Mesenchymal stem cell (in vitro differentiated cells and primary cell): ENCODE data around the gene EPC2.

ENCODE experiments used
- DNase-seq: peaks from one replicate; pipeline ENCODE4 v3.0.0-alpha.2; 2013
- H2AFZ ChIP-seq: one replicate; pipeline ENCODE4 v1.6.1; 2013; ENCODE audit warnings: low read depth, mild to moderate bottlenecking, control low read depth, inconsistent platforms, low read length, moderate library complexity
- H2AK5ac ChIP-seq: 2 replicates; pipeline ENCODE4 v1.6.1; 2013; ENCODE audit warnings: low read length, moderate library complexity, mild to moderate bottlenecking, inconsistent platforms; ENCODE audit not compliant: severe bottlenecking
- H2BK120ac ChIP-seq: one replicate; pipeline ENCODE4 v1.6.1; 2013; ENCODE audit warnings: low read depth, mild to moderate bottlenecking, inconsistent platforms, low read length, moderate library complexity
- H2BK12ac ChIP-seq, 2 experiments: one replicate each; pipeline ENCODE4 v1.6.1; 2013; ENCODE audit warnings: inconsistent platforms in 2 of 2, low read length in 2 of 2, mild to moderate bottlenecking in 2 of 2, moderate library complexity in 2 of 2, control low read depth in 1 of 2
- H2BK15ac ChIP-seq: one replicate; pipeline ENCODE4 v1.6.1; 2013; ENCODE audit warnings: mild to moderate bottlenecking, low read depth, inconsistent platforms; ENCODE audit not compliant: poor library complexity, severe bottlenecking
- H2BK5ac ChIP-seq: 2 replicates; pipeline ENCODE4 v1.6.1; 2013; ENCODE audit warnings: low read depth, mild to moderate bottlenecking, low read length, control low read depth, inconsistent platforms; ENCODE audit not compliant: poor library complexity, severe bottlenecking
- H3K14ac ChIP-seq, 2 experiments: one replicate each; pipeline ENCODE4 v1.6.1; 2013; ENCODE audit warnings: inconsistent platforms in 2 of 2, low read length in 2 of 2, control low read depth in 1 of 2, mild to moderate bottlenecking in 1 of 2, moderate library complexity in 1 of 2
- H3K18ac ChIP-seq, 2 experiments: one replicate each; pipeline ENCODE4 v1.6.1; 2013; ENCODE audit warnings: inconsistent platforms in 2 of 2, low read length in 2 of 2, control low read depth in 1 of 2, low read depth in 1 of 2, mild to moderate bottlenecking in 1 of 2
- H3K23ac ChIP-seq, 2 experiments: one replicate each; pipeline ENCODE4 v1.6.1; 2013; ENCODE audit warnings: inconsistent platforms in 2 of 2, low read length in 2 of 2, mild to moderate bottlenecking in 2 of 2, moderate library complexity in 2 of 2, control low read depth in 1 of 2
- H3K27ac ChIP-seq: 2 replicates; pipeline ENCODE4 v1.5.1; 2013; ENCODE audit warnings: mild to moderate bottlenecking, moderate library complexity, low read length, control low read depth, inconsistent platforms; ENCODE audit not compliant: poor library complexity, severe bottlenecking
- H3K27me3 ChIP-seq, 2 experiments: 2 replicates each; pipeline versions ENCODE4 v1.6.1 to v1.7.0; 2013; ENCODE audit warnings: low read length in 2 of 2, mild to moderate bottlenecking in 2 of 2, moderate library complexity in 2 of 2, control low read depth in 1 of 2, inconsistent platforms in 1 of 2; ENCODE audit not compliant: control insufficient read depth in 1 of 2, insufficient read depth in 1 of 2
- H3K36me3 ChIP-seq, 2 experiments: 2 replicates each; pipeline versions ENCODE4 v1.6.1 to v1.7.0; 2013; ENCODE audit warnings: low read length in 2 of 2, control low read depth in 1 of 2, inconsistent platforms in 1 of 2, low read depth in 1 of 2, mild to moderate bottlenecking in 1 of 2; ENCODE audit not compliant: insufficient read depth in 2 of 2, control insufficient read depth in 1 of 2
- H3K4ac ChIP-seq, 2 experiments: one replicate each; pipeline ENCODE4 v1.6.1; 2013; ENCODE audit warnings: inconsistent platforms in 2 of 2, low read length in 2 of 2, mild to moderate bottlenecking in 2 of 2, moderate library complexity in 2 of 2, control low read depth in 1 of 2, low read depth in 1 of 2
- H3K4me1 ChIP-seq: 2 replicates; pipeline ENCODE4 v1.6.1; 2013; ENCODE audit warnings: low read depth, low read length, control low read depth; ENCODE audit not compliant: control insufficient read depth, insufficient read depth
- H3K4me2 ChIP-seq: 2 replicates; pipeline ENCODE4 v1.6.1; 2013; ENCODE audit warnings: low read length, mild to moderate bottlenecking, inconsistent platforms; ENCODE audit not compliant: poor library complexity, severe bottlenecking
- H3K4me3 ChIP-seq, 2 experiments: 2 replicates each; pipeline versions ENCODE4 v1.5.1 to v1.7.0; 2013; ENCODE audit warnings: low read length in 2 of 2, mild to moderate bottlenecking in 2 of 2, control low read depth in 1 of 2, low read depth in 1 of 2; ENCODE audit not compliant: insufficient read depth in 1 of 2
- H3K79me1 ChIP-seq: replicated peaks from 2 replicates; pipeline ENCODE4 v1.6.1; 2013; ENCODE audit warnings: mild to moderate bottlenecking, control low read depth, low read length, inconsistent platforms; ENCODE audit not compliant: poor library complexity, severe bottlenecking
- H3K9ac ChIP-seq: 2 replicates; pipeline ENCODE4 v1.7.0; 2013; ENCODE audit warnings: mild to moderate bottlenecking, low read length, moderate library complexity
- H3K9me3 ChIP-seq: 2 replicates; pipeline ENCODE4 v1.7.0; 2013; ENCODE audit warnings: mild to moderate bottlenecking, low read length; ENCODE audit not compliant: control insufficient read depth
- H4K8ac ChIP-seq: one replicate; pipeline ENCODE4 v1.6.1; 2013; ENCODE audit warnings: inconsistent platforms, mild to moderate bottlenecking, low read length, moderate library complexity
- H4K91ac ChIP-seq: one replicate; pipeline ENCODE4 v1.6.1; 2013; ENCODE audit warnings: mild to moderate bottlenecking, low read length, inconsistent platforms
- WGBS: methylation state at CpG from one replicate; pipeline ENCODE4 v1.1.7; 2013; ENCODE audit warnings: mixed read lengths; 5-methylcytosine and 5-hydroxymethylcytosine counted together

EPC2 gene

GRCh38 chr2:148623086-148623485 lies 21.5 kb upstream of the EPC2 start:
- Histone ChIP-seq H3K9ac (no peak overlapping the region), H3K4me1 (no peaks in the 10 kb centered on the region), H3K9me3 (no peaks in the 10 kb centered on the region), H3K79me1 (no peaks in the 10 kb centered on the region), H2BK120ac (no peak overlapping the region), H3K36me3 (no peaks in the 10 kb centered on the region), H4K8ac (no peak overlapping the region), H3K23ac (no peak overlapping the region), H3K27ac (no peak overlapping the region), H2BK15ac (no peak overlapping the region), H3K4me2 (no peak overlapping the region), H2BK5ac (no peak overlapping the region), H3K27me3 (peaks cover 0 to 5% of the 10 kb centered on the region in 2 experiments), H2AFZ (no peak overlapping the region), H2AK5ac (no peak overlapping the region), H3K4me3 (no peak overlapping the region), H4K91ac (no peak overlapping the region), H3K4ac (no peak overlapping the region), H3K18ac (no peak overlapping the region), H2BK12ac (no peak overlapping the region), H3K14ac (no peak overlapping the region)
- no peak for DNase-seq

GRCh38 chr2:148627224-148627623 lies 17.3 kb upstream of the EPC2 start:
- Histone ChIP-seq H2BK15ac (no peak overlapping the region), H2BK12ac (no peak overlapping the region)

GRCh38 chr2:148634749-148635148 lies 9.8 kb upstream of the EPC2 start:
- WGBS, result 74% methylated on average over 2 of the region's 2 CpGs
- peak overlapping the region in 1 of 2 experiments; percentile 7 for H3K14ac ChIP-seq
- H2BK12ac ChIP-seq, result no peak overlapping the region
- H3K18ac ChIP-seq, result no peak overlapping the region
- H3K23ac ChIP-seq, result no peak overlapping the region
- H4K91ac ChIP-seq, result no peak overlapping the region
- H3K4me2 ChIP-seq, result no peak overlapping the region
- no peak overlapping the region for H2BK120ac ChIP-seq
- DNase-seq, result no peak
- no peak overlapping the region for H2BK5ac ChIP-seq
- no peak overlapping the region for H2BK15ac ChIP-seq
- no peak overlapping the region for H3K4ac ChIP-seq
- peak overlapping the region; percentile 14 for H2AFZ ChIP-seq
- no peaks in the 10 kb centered on the region for H3K79me1 ChIP-seq
- H3K4me1 ChIP-seq, result no peaks in the 10 kb centered on the region
- no peaks in the 10 kb centered on the region for H3K36me3 ChIP-seq
- no peak overlapping the region for H4K8ac ChIP-seq
- H3K9me3 ChIP-seq, result no peaks in the 10 kb centered on the region
- no peak overlapping the region for H3K9ac ChIP-seq
- no peak overlapping the region for H3K4me3 ChIP-seq
- peaks cover 0 to 4% of the 10 kb centered on the region in 2 experiments for H3K27me3 ChIP-seq
- no peak overlapping the region for H2AK5ac ChIP-seq
- H3K27ac ChIP-seq, result no peak overlapping the region

More at GRCh38 chr2:148627224-148627623, 17.3 kb upstream of the EPC2 start:
- Histone ChIP-seq H3K4me3 (no peak overlapping the region), H3K36me3 (no peaks in the 10 kb centered on the region), H3K4me2 (no peak overlapping the region), H4K91ac (no peak overlapping the region), H3K9me3 (no peaks in the 10 kb centered on the region), H2AFZ (no peak overlapping the region), H3K9ac (no peak overlapping the region), H2BK5ac (no peak overlapping the region), H3K4ac (no peak overlapping the region), H2BK120ac (no peak overlapping the region), H3K27ac (no peak overlapping the region), H3K79me1 (no peaks in the 10 kb centered on the region), H3K14ac (no peak overlapping the region), H4K8ac (no peak overlapping the region), H3K23ac (no peak overlapping the region), H3K4me1 (no peaks in the 10 kb centered on the region), H3K18ac (no peak overlapping the region), H3K27me3 (peaks cover 0 to 5% of the 10 kb centered on the region in 2 experiments), H2AK5ac (no peak overlapping the region)
- no peak for DNase-seq

- Histone ChIP-seq H4K91ac (no peak overlapping the region), H3K27me3 (peaks cover 0 to 23% of the 10 kb centered on the region in 2 experiments), H3K14ac (no peak overlapping the region), H3K23ac (no peak overlapping the region), H3K4ac (no peak overlapping the region), H2AFZ (no peak overlapping the region), H3K9ac (no peak overlapping the region), H3K79me1 (no peaks in the 10 kb centered on the region), H4K8ac (no peak overlapping the region), H3K36me3 (no peaks in the 10 kb centered on the region), H2BK5ac (no peak overlapping the region), H2BK120ac (no peak overlapping the region), H3K4me2 (no peak overlapping the region), H3K4me3 (no peak overlapping the region), H3K27ac (no peak overlapping the region), H2BK15ac (no peak overlapping the region), H3K9me3 (no peaks in the 10 kb centered on the region), H3K18ac (no peak overlapping the region), H2AK5ac (no peak overlapping the region), H3K4me1 (no peaks in the 10 kb centered on the region), H2BK12ac (no peak overlapping the region)
- WGBS, result 90% methylated on average over 3 of the region's 5 CpGs
- no peak for DNase-seq
Measured at GRCh38 chr2:148638543-148638942, 6.0 kb upstream of the EPC2 start.
